ENCODE data around the gene LCE2D.
"Not testable (repeated sequence)": the region's sequence is repeated elsewhere in the genome, so short reads cannot be mapped to it uniquely, and the experiment has no call there.

LCE2D gene

GRCh38 chr1:152663098-152663497 is at the start of gene LCE2D:
TSS of gene LCE2D (plus strand) at chr1:152663380. CDS start at chr1:152664106, 726 bp downstream.
- no peak for DNase-seq (ENCODE audit: low spot score)

- DNase-seq (ENCODE audit: low spot score), result no peak
Observed at GRCh38 chr1:152613511-152613910, 49.7 kb upstream of the LCE2D start, which contains the start of gene LCE3B. TSS of gene LCE3B (plus strand) at chr1:152613811. CDS start at chr1:152613811, 0 bp downstream.

GRCh38 chr1:152621993-152622392 is 41.2 kb upstream of the LCE2D start:
- no peak for DNase-seq (ENCODE audit: low spot score)

- DNase-seq (ENCODE audit: low spot score), result no peak
Observed at GRCh38 chr1:152622803-152623202, 40.4 kb upstream of the LCE2D start, which contains the start of gene LCE3A. TSS of gene LCE3A (minus strand) at chr1:152623103. CDS start at chr1:152623103, 0 bp downstream.

GRCh38 chr1:152623203-152623844 is 39.9 kb upstream of the LCE2D start:
- DNase-seq (ENCODE audit: low spot score), result no peak

- DNase-seq (ENCODE audit: low spot score), result no peak
Observed at GRCh38 chr1:152626744-152627143, 36.4 kb upstream of the LCE2D start.

GRCh38 chr1:152630596-152630995 is 32.6 kb upstream of the LCE2D start:
- no peak for DNase-seq (ENCODE audit: low spot score)

GRCh38 chr1:152640351-152640750 is 22.8 kb upstream of the LCE2D start:
- no peak for DNase-seq (ENCODE audit: low spot score)

- no peak for DNase-seq (ENCODE audit: low spot score)
Observed at GRCh38 chr1:152643945-152644344, 19.2 kb upstream of the LCE2D start.

GRCh38 chr1:152645146-152645545 is 18.0 kb upstream of the LCE2D start:
- DNase-seq (ENCODE audit: low spot score), result no peak

- no peak for DNase-seq (ENCODE audit: low spot score)
Observed at GRCh38 chr1:152646656-152647055, 16.5 kb upstream of the LCE2D start.

- peak; percentile 57 for DNase-seq (ENCODE audit: low spot score)
Observed at GRCh38 chr1:152654110-152654509, 9.1 kb upstream of the LCE2D start.

GRCh38 chr1:152656459-152656858 is 6.7 kb upstream of the LCE2D start:
- DNase-seq (ENCODE audit: low spot score), result no peak

- DNase-seq (ENCODE audit: low spot score), result no peak
Observed at GRCh38 chr1:152657677-152658076, 5.5 kb upstream of the LCE2D start.

GRCh38 chr1:152658649-152659048 is 4.5 kb upstream of the LCE2D start:
- no peak for DNase-seq (ENCODE audit: low spot score)

- DNase-seq (ENCODE audit: low spot score), result not testable (repeated sequence)
Observed at GRCh38 chr1:152666171-152666570, 3.0 kb downstream of the LCE2D start.

GRCh38 chr1:152667648-152668047 is 4.5 kb downstream of the LCE2D start:
- DNase-seq (ENCODE audit: low spot score), result no peak

- DNase-seq (ENCODE audit: low spot score), result no peak
Observed at GRCh38 chr1:152673016-152673415, 9.8 kb downstream of the LCE2D start.

- not testable (repeated sequence) for DNase-seq (ENCODE audit: low spot score)
Observed at GRCh38 chr1:152674983-152675382, 11.8 kb downstream of the LCE2D start, which contains the start of gene LCE2C. TSS of gene LCE2C (plus strand) at chr1:152675279. CDS start at chr1:152676016, 737 bp downstream.

- DNase-seq (ENCODE audit: low spot score), result no peak
Observed at GRCh38 chr1:152679459-152679858, 16.3 kb downstream of the LCE2D start.

- no peak for DNase-seq (ENCODE audit: low spot score)
Observed at GRCh38 chr1:152681616-152682015, 18.4 kb downstream of the LCE2D start.

GRCh38 chr1:152683846-152684245 is 20.7 kb downstream of the LCE2D start:
- DNase-seq (ENCODE audit: low spot score), result no peak

- not testable (repeated sequence) for DNase-seq (ENCODE audit: low spot score)
Observed at GRCh38 chr1:152685823-152686222, 22.6 kb downstream of the LCE2D start, which contains the start of gene LCE2B. TSS of gene LCE2B (plus strand) at chr1:152686123. CDS start at chr1:152686844, 721 bp downstream.

Data from hematopoietic multipotent progenitor cell treated with erythropoietin and hydrocortisone succinate and interleukin-3 and kit ligand, for 15 days (in vitro differentiated cells).